Activated naive CD8-positive, alpha-beta T cell treated with anti-CD3 and anti-CD28 coated beads, Interleukin-2, amount 50 U/mL, for 16 hours (primary cell): ENCODE measurements around the gene YIPF3.

Experiments used
- DNase-seq: peaks from one replicate; pipeline ENCODE4 v3.0.0-alpha.2; 2020; ENCODE audit warnings: low read depth, low spot score

The YIPF3 gene

DNA sequence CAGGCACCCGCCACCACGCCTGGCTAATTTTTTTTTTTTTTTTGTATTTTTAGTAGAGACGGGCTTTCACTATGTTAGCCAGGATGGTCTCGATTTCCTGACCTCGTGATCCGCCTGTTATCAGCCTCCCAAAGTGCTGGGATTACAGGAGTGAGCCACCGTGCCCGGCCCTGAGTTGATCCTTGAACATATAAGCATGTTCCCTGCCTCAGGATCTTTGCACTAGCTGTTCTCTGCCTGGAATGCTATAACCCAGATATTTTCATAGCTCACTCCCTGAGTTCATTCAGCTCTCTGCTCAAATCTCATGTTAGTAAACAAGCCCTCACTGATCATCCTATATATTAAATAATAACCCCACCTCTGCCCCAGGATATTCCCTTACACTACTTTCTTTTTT, 52.4 kb downstream of the YIPF3 start:
- DNase-seq: no peak

DNA sequence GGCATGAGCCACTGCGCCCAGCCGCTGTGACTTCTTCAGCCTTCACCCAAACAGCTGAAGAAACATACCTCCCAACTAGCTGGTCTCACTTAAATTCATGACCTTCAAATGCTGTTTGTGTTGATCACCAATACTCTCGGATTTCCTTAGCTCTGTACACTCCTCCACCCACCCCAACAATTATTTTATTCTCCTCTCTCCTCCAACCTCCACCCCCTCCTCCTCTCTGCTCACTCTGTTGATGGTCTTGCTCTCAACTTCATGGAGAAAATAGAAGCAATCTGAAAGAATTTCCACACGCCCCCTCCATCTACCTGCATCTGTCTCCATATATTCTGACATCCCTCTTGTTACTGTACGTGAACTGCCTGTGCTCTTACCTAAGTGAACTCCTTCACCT, 54.8 kb downstream of the YIPF3 start:
- no peak for DNase-seq
